Neural progenitor cell (in vitro differentiated cells): Measurements from ENCODE around the gene APBB2. TPM values are rescaled to one million over a fixed set of nuclear protein-coding genes. Genes with fewer than 3 reads are reported as not detected.

Source experiments
- DNase-seq: peaks from one replicate; pipeline ENCODE4 v3.0.0-alpha.2; 2016; ENCODE audit warnings: low spot score
- H2AFZ ChIP-seq: fragments of 200-600 bp; sonication (generic); replicated peaks from 2 replicates; pipeline ENCODE4 v1.6.1; 2016; ENCODE audit warnings: antibody characterized with exemption
- H3F3A ChIP-seq: fragments of 200-600 bp; sonication (generic); 2 replicates; pipeline ENCODE4 v1.6.1; 2016; ENCODE audit warnings: antibody characterized with exemption, low read depth
- H3K27ac ChIP-seq: fragments of 200-600 bp; sonication (generic); 2 replicates; pipeline ENCODE4 v1.5.1; 2016; ENCODE audit warnings: mild to moderate bottlenecking
- H3K27me3 ChIP-seq: fragments of 200-600 bp; sonication (generic); 2 replicates; pipeline ENCODE4 v1.6.1; 2016; ENCODE audit warnings: mild to moderate bottlenecking, moderate library complexity
- H3K36me3 ChIP-seq: fragments of 200-600 bp; sonication (generic); 2 replicates; pipeline ENCODE4 v1.5.1; 2016
- H3K4me1 ChIP-seq: fragments of 200-600 bp; sonication (generic); 2 replicates; pipeline ENCODE4 v1.6.1; 2016; ENCODE audit warnings: mixed run types
- H3K4me2 ChIP-seq: fragments of 200-600 bp; sonication (generic); 2 replicates; pipeline ENCODE4 v1.6.1; 2016
- H3K4me3 ChIP-seq: fragments of 200-600 bp; sonication (generic); 2 replicates; pipeline ENCODE4 v1.5.1; 2016
- H3K79me2 ChIP-seq: fragments of 200-600 bp; sonication (generic); 2 replicates; pipeline ENCODE4 v1.6.1; 2016; ENCODE audit warnings: low read depth
- H3K9ac ChIP-seq: fragments of 200-600 bp; sonication (generic); 2 replicates; pipeline ENCODE4 v1.6.1; 2016
- H3K9me3 ChIP-seq: fragments of 200-600 bp; sonication (generic); 2 replicates; pipeline ENCODE4 v1.5.1; 2016; ENCODE audit warnings: low read depth
- H4K20me1 ChIP-seq: fragments of 200-600 bp; sonication (generic); 2 replicates; pipeline ENCODE4 v1.6.1; 2016; ENCODE audit warnings: low read depth
- H3K27ac Mint-ChIP-seq: 3 replicates; pipeline ENCODE4 v1.8.0; 2021; ENCODE audit warnings: mixed read lengths
- H3K27me3 Mint-ChIP-seq: 2 replicates; pipeline ENCODE4 v1.8.0; 2022; ENCODE audit warnings: low read depth, mild to moderate bottlenecking, inconsistent platforms, moderate library complexity, mixed read lengths; ENCODE audit not compliant: insufficient read depth
- H3K36me3 Mint-ChIP-seq: 3 replicates; pipeline ENCODE4 v1.8.0; 2021; ENCODE audit warnings: mixed read lengths
- H3K4me1 Mint-ChIP-seq: 3 replicates; pipeline ENCODE4 v1.8.0; 2021; ENCODE audit warnings: mixed read lengths
- H3K4me3 Mint-ChIP-seq: 3 replicates; pipeline ENCODE4 v1.8.0; 2021; ENCODE audit warnings: mild to moderate bottlenecking, moderate library complexity, mixed read lengths
- H3K9me3 Mint-ChIP-seq: 3 replicates; pipeline ENCODE4 v1.8.0; 2020; ENCODE audit warnings: mixed read lengths
- EZH2 ChIP-seq: fragments of 200-600 bp; sonication (generic); IDR thresholded peaks from 2 replicates; pipeline ENCODE4 v1.6.1; 2017; ENCODE audit warnings: antibody characterized with exemption, mild to moderate bottlenecking, moderate library complexity
- EZH2phosphoT487 ChIP-seq: fragments of 200-600 bp; sonication (generic); IDR thresholded peaks from 2 replicates; pipeline ENCODE4 v1.6.1; 2017; ENCODE audit warnings: antibody characterized with exemption
- total RNA-seq: library from RNA; depleted of rRNA; stranded (reverse); fragments of >200 nt; gene quantifications from 2 replicates; pipeline ENCODE4 v1.2.3, GENCODE V29; 2015; ENCODE audit warnings: low replicate concordance
- TF ChIP-seq, protein P1 (sequence below): fragments of 200-600 bp; sonication (generic); IDR thresholded peaks from 2 replicates; pipeline ENCODE4 v1.5.1; 2017; ENCODE audit warnings: antibody characterized with exemption, mild to moderate bottlenecking

Gene APBB2
- total RNA-seq, 1 donor from 2014 or later = 83.2 TPM

DNA sequence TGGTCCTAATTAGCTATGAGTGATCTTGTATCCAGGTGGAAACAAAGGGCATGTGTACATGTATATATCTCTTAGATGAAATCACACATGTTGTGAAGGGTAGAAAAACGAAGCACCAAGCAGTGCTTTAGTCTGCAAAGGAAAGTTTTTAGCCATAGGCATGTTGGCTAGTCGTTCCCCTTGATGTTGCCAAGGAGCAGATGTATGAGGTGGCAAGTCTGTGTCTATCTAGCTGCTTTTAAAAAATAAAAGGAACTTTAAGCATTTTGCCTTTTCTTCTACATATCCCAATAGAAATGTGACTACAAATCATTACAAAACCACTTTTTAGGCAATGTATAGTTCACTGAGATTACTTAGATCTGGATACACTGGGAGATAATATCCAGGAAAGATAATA, 401.5 kb downstream of the APBB2 start:
- TF ChIP-seq, protein P1, sequence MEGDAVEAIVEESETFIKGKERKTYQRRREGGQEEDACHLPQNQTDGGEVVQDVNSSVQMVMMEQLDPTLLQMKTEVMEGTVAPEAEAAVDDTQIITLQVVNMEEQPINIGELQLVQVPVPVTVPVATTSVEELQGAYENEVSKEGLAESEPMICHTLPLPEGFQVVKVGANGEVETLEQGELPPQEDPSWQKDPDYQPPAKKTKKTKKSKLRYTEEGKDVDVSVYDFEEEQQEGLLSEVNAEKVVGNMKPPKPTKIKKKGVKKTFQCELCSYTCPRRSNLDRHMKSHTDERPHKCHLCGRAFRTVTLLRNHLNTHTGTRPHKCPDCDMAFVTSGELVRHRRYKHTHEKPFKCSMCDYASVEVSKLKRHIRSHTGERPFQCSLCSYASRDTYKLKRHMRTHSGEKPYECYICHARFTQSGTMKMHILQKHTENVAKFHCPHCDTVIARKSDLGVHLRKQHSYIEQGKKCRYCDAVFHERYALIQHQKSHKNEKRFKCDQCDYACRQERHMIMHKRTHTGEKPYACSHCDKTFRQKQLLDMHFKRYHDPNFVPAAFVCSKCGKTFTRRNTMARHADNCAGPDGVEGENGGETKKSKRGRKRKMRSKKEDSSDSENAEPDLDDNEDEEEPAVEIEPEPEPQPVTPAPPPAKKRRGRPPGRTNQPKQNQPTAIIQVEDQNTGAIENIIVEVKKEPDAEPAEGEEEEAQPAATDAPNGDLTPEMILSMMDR = no peak
- no peak for TF ChIP-seq EZH2
- no peak for TF ChIP-seq EZH2phosphoT487
- Mint-ChIP-seq H3K9me3 (no peaks in the 10 kb centered on the region), H3K27me3 (no peaks in the 10 kb centered on the region), H3K4me1 (no peaks in the 10 kb centered on the region), H3K36me3 (peaks cover 13% of the 10 kb centered on the region), H3K27ac (peak overlapping the region; percentile 60), H3K4me3 (no peak overlapping the region)
- Histone ChIP-seq H3F3A (peaks cover 7% of the 10 kb centered on the region), H3K9ac (no peak overlapping the region), H3K9me3 (no peaks in the 10 kb centered on the region), H2AFZ (no peak overlapping the region), H3K4me3 (no peak overlapping the region), H4K20me1 (no peaks in the 10 kb centered on the region), H3K36me3 (no peaks in the 10 kb centered on the region), H3K4me1 (no peaks in the 10 kb centered on the region), H3K4me2 (no peak overlapping the region), H3K79me2 (no peaks in the 10 kb centered on the region), H3K27ac (no peak overlapping the region), H3K27me3 (no peaks in the 10 kb centered on the region)
- no peak for DNase-seq

DNA sequence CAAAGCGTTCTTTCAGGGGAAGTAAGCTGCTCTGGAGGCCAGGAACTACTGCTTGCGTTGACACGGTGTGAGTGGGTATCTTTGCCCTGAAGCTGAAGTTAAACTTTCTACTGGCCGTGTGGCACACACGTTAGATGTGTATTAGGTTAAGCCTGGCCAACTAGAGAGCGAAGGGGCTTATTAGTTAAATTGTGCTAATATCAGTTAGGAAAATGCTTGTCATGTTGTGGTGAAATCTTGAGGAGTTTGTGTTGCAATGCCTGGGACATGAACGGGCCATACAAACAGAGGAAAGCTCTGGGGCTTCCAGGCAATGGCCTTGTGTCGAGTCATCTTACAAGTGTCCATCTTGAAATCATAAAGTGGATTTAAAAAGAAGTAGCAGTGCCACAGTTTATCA, 402.0 kb downstream of the APBB2 start:
- Histone ChIP-seq H3K79me2 (no peaks in the 10 kb centered on the region), H3K27ac (no peak overlapping the region)
- no peak for DNase-seq

DNA sequence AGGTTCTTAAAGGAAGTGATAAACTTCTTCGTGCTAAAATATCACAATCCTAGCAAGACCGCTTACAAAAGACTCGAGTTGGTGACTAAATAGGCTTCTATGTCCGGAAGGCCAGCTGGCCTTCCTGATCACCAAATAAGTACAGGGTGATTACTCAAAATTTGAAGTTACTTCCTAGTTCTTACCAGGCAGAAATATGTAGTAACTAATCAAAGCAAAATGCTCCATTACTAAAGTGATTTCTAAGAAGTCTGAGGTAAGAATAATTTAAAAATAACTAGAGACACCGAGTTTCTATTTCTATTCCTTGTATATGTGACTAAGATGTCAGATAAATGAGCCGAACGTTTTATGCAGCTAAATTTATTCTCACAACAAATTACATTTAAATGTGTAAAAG, 402.4 kb downstream of the APBB2 start:
- no peaks in the 10 kb centered on the region for H4K20me1 ChIP-seq
- Mint-ChIP-seq H3K36me3 (peaks cover 13% of the 10 kb centered on the region), H3K27ac (peak overlapping the region; percentile 60), H3K9me3 (no peaks in the 10 kb centered on the region), H3K27me3 (no peaks in the 10 kb centered on the region), H3K4me1 (no peaks in the 10 kb centered on the region), H3K4me3 (no peak overlapping the region)
- H3K4me2 ChIP-seq = no peak overlapping the region
- H3K36me3 ChIP-seq = no peaks in the 10 kb centered on the region
- no peaks in the 10 kb centered on the region for H3K9me3 ChIP-seq
- H3K4me3 ChIP-seq = no peak overlapping the region
- no peak for TF ChIP-seq EZH2
- no peak for TF ChIP-seq EZH2phosphoT487
- TF ChIP-seq, protein P1 = no peak
- no peaks in the 10 kb centered on the region for H3K79me2 ChIP-seq
- peaks cover 7% of the 10 kb centered on the region for H3F3A ChIP-seq
- no peaks in the 10 kb centered on the region for H3K27me3 ChIP-seq
- no peak overlapping the region for H3K27ac ChIP-seq
- H3K4me1 ChIP-seq = no peaks in the 10 kb centered on the region
- DNase-seq = no peak
- no peak overlapping the region for H3K9ac ChIP-seq
- no peak overlapping the region for H2AFZ ChIP-seq

More for the DNA sequence above, 402.0 kb downstream of the APBB2 start:
- no peak overlapping the region for H3K9ac ChIP-seq
- Mint-ChIP-seq H3K4me1 (no peaks in the 10 kb centered on the region), H3K27ac (peak overlapping the region; percentile 60), H3K36me3 (peaks cover 13% of the 10 kb centered on the region), H3K4me3 (no peak overlapping the region), H3K27me3 (no peaks in the 10 kb centered on the region), H3K9me3 (no peaks in the 10 kb centered on the region)
- no peak overlapping the region for H3K4me3 ChIP-seq
- no peaks in the 10 kb centered on the region for H3K27me3 ChIP-seq
- no peaks in the 10 kb centered on the region for H3K4me1 ChIP-seq
- H3F3A ChIP-seq = peaks cover 7% of the 10 kb centered on the region
- no peak overlapping the region for H2AFZ ChIP-seq
- TF ChIP-seq EZH2 = no peak
- TF ChIP-seq, protein P1 = no peak
- no peak for TF ChIP-seq EZH2phosphoT487
- no peaks in the 10 kb centered on the region for H4K20me1 ChIP-seq
- no peaks in the 10 kb centered on the region for H3K36me3 ChIP-seq
- no peak overlapping the region for H3K4me2 ChIP-seq
- H3K9me3 ChIP-seq = no peaks in the 10 kb centered on the region
